ENCODE results near the gene OR1F1. TPM values are rescaled to one million over a fixed set of nuclear protein-coding genes. Genes with fewer than 3 reads are reported as not detected.

The OR1F1 gene
- total RNA-seq, 4 donors from 2014 or later, result not detected

DNA sequence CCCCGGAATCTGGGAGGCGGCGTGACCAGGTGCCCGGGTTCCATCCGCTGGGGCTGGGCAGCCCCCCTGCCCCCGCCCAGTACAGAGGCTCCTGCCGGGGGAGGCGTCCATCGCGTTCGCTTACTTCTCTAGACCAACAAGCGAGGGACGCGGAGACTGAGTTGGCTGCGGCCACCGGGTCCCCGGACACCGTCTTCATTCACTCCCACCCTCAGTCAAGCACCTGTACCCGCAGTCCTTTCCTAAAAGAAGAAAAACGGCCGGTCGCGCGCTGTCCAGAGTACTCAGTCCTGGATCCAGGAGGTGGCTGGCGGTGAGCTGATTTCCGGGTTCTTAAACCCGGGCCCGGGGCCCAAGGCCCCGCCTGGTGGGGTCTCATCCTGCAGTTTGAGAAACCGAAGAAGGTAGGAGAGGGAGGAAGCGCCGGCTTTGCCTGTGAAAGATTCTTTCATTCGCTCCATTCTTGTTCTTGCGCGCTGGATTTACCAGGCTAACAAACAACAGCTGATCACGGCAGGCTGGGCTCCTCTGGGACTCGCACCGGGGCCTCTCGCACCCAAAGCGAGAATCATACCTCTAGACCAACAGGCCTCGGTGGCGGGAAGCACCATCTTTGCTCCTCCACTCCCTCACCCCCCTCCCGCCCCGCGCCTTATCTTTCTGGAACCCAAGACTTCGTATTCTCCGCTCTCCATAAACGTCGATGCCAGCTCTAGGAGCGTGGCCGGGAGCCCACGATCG lies 17.4 kb upstream of the OR1F1 start:
- Histone ChIP-seq H3K27ac (no peak overlapping the region), H3K27me3 (peaks cover 70 to 75% (median 73%) of the 10 kb centered on the region in 3 donors), H3K36me3 (no peaks in the 10 kb centered on the region), H3K9me3 (no peaks in the 10 kb centered on the region), H3K4me1 (peaks cover 8 to 12% of the 10 kb centered on the region in 2 donors), H3K4me3 (peak overlapping the region in 2 of 4 donors; percentile 9 to 46)
- in situ Hi-C loops (cut with MboI; ENCODE audit: low sequenced_read_pairs in 4 of 4) (no loop called here), intact Hi-C loops (cut with DNase I; ENCODE audit: low total_unique reads) (no loop called here)
- TF ChIP-seq, protein P1, sequence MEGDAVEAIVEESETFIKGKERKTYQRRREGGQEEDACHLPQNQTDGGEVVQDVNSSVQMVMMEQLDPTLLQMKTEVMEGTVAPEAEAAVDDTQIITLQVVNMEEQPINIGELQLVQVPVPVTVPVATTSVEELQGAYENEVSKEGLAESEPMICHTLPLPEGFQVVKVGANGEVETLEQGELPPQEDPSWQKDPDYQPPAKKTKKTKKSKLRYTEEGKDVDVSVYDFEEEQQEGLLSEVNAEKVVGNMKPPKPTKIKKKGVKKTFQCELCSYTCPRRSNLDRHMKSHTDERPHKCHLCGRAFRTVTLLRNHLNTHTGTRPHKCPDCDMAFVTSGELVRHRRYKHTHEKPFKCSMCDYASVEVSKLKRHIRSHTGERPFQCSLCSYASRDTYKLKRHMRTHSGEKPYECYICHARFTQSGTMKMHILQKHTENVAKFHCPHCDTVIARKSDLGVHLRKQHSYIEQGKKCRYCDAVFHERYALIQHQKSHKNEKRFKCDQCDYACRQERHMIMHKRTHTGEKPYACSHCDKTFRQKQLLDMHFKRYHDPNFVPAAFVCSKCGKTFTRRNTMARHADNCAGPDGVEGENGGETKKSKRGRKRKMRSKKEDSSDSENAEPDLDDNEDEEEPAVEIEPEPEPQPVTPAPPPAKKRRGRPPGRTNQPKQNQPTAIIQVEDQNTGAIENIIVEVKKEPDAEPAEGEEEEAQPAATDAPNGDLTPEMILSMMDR (IDR thresholded peaks at IDR 0.05 in 4 of 5, conservative IDR thresholded peaks at IDR 0.05 in 1 of 5), result no peak
- no peak for TF ChIP-seq POLR2A (IDR thresholded peaks at IDR 0.05)
- DNase-seq (no peak), ATAC-seq (no peak)

DNA sequence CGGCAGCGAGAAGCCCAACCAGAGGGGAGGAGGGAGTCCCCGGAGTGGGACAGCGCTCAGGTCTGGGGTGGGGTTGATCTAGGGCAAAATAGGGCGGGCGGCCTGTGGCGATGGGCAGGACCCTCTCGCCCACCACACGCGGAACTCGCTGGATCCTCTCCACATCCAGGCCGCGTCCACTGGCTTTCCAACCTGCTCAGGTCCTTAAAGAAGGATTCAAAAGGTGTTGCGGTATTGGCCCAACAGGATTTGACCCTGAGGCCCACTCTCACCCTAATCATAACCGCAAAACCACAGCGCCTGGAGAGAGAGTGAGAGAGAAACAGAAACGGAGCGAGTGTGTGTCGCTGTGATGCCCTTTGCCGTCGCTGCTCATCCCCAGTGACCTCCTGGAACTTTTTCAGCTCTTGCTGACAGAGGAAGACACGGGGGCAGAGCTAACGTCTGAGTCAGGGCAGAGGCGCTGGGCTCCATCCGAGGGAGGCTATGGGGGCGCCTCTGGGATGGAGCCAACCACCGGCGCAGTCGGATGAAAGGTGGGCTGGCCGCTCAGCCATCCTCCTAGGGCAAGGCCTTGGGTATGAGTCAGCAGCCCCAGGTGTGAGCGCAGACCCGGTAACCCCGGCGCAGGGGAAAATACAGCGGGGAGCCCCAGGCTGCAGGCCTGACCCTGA lies 16.7 kb upstream of the OR1F1 start:
- no peaks in the 10 kb centered on the region for H3K36me3 ChIP-seq
- DNase-seq (no peak), ATAC-seq (no peak)
- TF ChIP-seq, protein P1 (IDR thresholded peaks at IDR 0.05 in 4 of 5, conservative IDR thresholded peaks at IDR 0.05 in 1 of 5), result no peak
- TF ChIP-seq POLR2A (IDR thresholded peaks at IDR 0.05), result no peak
- H3K27me3 ChIP-seq, result peaks cover 78 to 82% (median 81%) of the 10 kb centered on the region in 3 donors
- H3K27ac ChIP-seq, result no peak overlapping the region
- peak overlapping the region in 2 of 4 donors; percentile 9 to 46 for H3K4me3 ChIP-seq
- in situ Hi-C loops (cut with MboI; ENCODE audit: low sequenced_read_pairs in 4 of 4) (no loop called here), intact Hi-C loops (cut with DNase I; ENCODE audit: low total_unique reads) (no loop called here)
- no peaks in the 10 kb centered on the region for H3K9me3 ChIP-seq
- peaks cover 5 to 12% of the 10 kb centered on the region in 2 donors for H3K4me1 ChIP-seq

DNA sequence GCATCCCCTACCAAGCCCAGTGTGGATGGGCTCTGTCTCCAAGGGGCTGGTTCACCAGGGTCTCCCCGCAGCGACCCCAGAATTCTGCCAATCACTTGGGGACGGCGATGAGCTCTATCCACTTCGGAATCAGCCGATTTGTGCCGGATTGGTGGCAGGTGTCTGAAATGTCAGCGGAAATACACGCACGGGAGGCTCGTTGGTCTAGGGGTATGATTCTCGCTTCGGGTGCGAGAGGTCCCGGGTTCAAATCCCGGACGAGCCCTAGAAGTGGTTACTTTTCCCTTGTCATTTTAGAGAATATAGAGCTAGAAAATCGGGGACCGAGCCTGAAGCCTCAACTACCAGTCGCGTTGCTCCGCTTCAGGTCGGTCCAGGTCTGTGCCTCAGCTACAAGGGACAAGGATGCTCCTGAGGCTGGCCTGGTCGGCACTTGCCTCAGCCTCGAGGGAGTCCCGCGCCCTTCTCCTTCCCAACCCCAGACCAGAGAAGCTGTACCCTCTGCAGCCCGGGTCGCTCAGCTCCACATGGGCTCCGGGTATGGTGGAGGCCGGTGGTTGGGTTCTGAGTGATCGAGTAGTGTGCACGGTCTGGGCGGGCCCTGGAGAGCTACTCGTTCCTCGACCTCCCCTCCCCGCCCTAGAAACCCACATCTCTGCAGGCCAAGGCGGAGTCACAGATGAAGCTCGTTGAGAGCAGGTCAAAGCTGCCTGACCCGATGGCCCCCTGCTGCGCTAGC lies 16.0 kb upstream of the OR1F1 start:
- ATAC-seq, result no peak
- no peak overlapping the region for H3K4me3 ChIP-seq
- intact Hi-C loops (cut with DNase I; ENCODE audit: low total_unique reads), result no loop called here
- peaks cover 5 to 12% of the 10 kb centered on the region in 2 donors for H3K4me1 ChIP-seq
- no peak overlapping the region for H3K27ac ChIP-seq
- in situ Hi-C loops (cut with MboI; ENCODE audit: low sequenced_read_pairs in 4 of 4), result no loop called here
- peaks cover 84 to 89% (median 88%) of the 10 kb centered on the region in 3 donors for H3K27me3 ChIP-seq
- no peaks in the 10 kb centered on the region for H3K36me3 ChIP-seq
- no peak for TF ChIP-seq POLR2A (IDR thresholded peaks at IDR 0.05)
- TF ChIP-seq, protein P1 (IDR thresholded peaks at IDR 0.05 in 4 of 5, conservative IDR thresholded peaks at IDR 0.05 in 1 of 5), result no peak
- no peaks in the 10 kb centered on the region for H3K9me3 ChIP-seq
- DNase-seq, result no peak

DNA sequence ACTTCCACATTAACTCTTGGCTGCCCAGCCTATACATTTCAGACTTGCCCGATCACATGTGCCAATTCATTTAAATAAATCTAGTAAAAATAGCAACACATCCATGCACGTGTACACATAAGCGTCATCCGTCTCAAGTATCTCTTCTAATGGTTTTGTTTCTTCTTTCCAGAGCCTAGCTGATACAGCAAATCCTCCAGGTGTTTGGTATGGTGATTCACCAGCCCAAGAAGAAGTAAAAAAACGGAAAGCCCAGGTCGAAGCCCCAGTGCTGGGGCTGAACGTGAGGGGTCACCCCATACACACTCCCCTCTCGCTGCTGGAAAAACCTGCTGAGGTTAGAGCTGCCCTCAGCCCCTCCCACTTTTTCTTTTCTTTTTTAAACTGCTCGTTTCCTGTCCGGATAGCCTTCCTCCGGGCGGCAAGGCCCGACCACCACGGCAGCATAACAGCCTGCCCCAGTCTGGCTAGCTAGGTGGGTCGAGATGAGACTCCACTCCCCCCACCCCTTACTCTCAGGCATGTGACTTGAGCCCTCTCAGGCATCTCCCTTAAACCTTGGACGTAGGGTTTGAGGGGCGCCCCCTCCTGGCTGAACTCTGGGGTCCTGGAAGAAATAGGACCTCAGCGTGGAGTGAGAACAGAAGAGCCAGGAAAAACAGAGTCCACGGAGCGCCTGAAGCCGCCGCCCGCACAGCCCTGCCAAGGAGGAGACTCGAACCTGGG lies 13.9 kb upstream of the OR1F1 start:
- intact Hi-C loops (cut with DNase I; ENCODE audit: low total_unique reads), result no loop called here
- Histone ChIP-seq H3K4me1 (peaks cover 5 to 12% of the 10 kb centered on the region in 2 donors), H3K27me3 (peaks cover 80 to 100% (median 89%) of the 10 kb centered on the region in 3 donors), H3K36me3 (no peaks in the 10 kb centered on the region), H3K4me3 (no peak overlapping the region), H3K9me3 (no peaks in the 10 kb centered on the region), H3K27ac (no peak overlapping the region)
- in situ Hi-C loops (cut with MboI; ENCODE audit: low sequenced_read_pairs in 4 of 4), result no loop called here
- no peak for ATAC-seq
- no peak for DNase-seq
- TF ChIP-seq POLR2A (IDR thresholded peaks at IDR 0.05), result no peak
- TF ChIP-seq, protein P1 (IDR thresholded peaks at IDR 0.05 in 4 of 5, conservative IDR thresholded peaks at IDR 0.05 in 1 of 5), result no peak
